GM18507 (cell line): Measurements from ENCODE around the gene TMEM59L.

Experiments used
- DNase-seq: peaks from one replicate; pipeline ENCODE4 v3.0.0; 2011; ENCODE audit warnings: low read depth; ENCODE audit not compliant: insufficient read length; ENCODE audit errors: extremely low spot score
- FAIRE-seq: peaks from 2 replicates; lab custom pipeline; 2011; peaks lifted over from hg19 to GRCh38; lab: Jason Lieb, UNC

TMEM59L gene

DNA sequence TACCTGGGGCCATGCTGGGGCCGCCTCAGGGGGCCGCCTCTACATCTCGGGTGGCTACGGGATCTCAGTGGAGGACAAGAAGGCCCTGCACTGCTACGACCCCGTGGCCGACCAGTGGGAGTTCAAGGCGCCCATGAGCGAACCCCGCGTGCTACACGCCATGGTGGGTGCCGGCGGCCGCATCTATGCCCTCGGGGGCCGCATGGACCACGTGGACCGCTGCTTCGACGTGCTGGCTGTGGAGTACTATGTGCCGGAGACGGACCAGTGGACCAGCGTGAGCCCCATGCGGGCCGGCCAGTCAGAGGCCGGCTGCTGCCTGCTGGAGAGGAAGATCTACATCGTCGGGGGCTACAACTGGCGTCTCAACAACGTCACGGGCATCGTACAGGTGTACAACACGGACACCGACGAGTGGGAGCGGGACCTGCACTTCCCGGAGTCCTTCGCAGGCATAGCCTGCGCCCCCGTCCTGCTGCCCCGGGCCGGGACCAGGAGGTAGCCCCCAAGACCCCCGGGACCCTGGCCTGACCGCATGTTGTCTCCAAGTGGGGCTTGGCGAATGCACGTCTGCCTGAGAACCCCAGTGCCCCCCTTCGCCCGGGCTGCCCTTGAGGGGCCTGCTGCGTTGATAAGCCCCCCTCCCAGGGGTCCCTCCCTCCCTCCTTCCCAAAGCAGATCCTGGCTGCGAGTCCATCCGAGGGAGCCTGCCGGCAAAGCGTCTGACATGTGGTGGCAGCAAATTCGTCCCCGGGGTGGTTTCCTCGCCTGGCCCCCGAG is 56.3 kb downstream of the TMEM59L start:
- FAIRE-seq: no peak
- no peak for DNase-seq

DNA sequence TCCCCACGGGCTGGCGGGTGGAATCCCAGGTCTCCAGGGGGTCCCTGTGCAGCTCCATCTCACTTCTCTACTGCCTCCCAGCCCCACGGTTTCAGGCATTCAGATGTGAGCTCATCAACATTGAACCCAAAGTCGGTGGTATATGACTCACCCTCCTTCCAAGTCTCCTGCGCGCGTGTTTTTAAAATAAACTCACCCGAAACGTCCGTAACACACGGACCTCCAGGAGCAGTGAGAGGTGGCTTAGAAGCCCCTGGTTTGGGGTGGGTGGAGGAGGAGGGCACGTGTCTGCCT is 56.8 kb downstream of the TMEM59L start:
- FAIRE-seq (no peak), DNase-seq (no peak)

DNA sequence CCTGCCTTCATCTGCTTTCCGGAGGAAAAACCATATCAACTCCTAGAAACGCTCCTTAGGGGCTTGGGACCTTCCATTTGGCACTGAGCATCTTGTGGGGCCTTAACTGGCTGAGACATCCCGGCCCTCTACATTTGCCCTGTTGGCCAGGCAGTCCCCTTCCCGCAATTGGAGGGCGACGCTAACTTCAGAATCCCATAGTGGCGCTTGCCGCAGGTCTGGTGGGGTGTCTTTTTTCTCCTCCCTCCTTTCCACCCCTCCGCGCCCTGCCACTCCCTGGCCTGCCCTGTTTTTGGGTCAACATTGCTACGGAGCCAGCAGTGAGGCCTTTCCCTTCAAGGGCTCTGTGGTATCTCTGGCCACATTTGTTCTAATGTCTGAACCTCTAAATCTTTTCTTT is 57.2 kb downstream of the TMEM59L start:
- no peak for FAIRE-seq
- no peak for DNase-seq

DNA sequence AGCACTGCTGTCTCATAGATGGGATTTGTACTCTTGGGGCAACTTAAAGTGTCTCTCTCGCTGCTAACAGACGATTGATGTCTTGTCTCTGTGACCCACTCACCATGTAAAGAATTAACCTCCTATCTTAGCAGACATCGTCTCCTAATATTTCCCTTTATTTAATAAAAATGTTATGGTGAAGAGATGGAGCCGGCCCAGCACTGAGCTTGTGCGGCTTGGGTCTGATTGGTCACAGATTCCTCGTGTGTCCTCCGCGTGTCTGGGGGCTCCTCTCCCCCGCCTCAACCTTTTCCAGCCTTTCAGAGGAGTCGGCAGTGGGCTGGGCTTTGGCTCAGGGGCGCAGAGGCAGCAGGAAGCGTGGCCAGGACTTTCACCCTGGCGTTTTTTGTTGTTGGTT is 57.6 kb downstream of the TMEM59L start:
- FAIRE-seq (no peak), DNase-seq (no peak)
